H1 (cell line): ENCODE measurements around the gene SSBP3. TPM values are rescaled to one million over a fixed set of nuclear protein-coding genes. Genes with fewer than 3 reads are reported as not detected.

Experiments used
- CTCF ChIA-PET: fragments of 300-600 bp; sonication (Branson Sonifier 250); formaldehyde crosslinking; loops from one replicate; lab custom pipeline; 2021; ENCODE audit not compliant: partially characterized antibody; lab: Charles Lee
- POLR2A ChIA-PET: fragments of 300-600 bp; sonication (Branson Sonifier 250); formaldehyde crosslinking; loops from one replicate; lab custom pipeline; 2021; ENCODE audit warnings: inconsistent platforms; ENCODE audit not compliant: partially characterized antibody; lab: Charles Lee
- DNase-seq, 2 experiments: peaks; one replicate each; pipeline versions ENCODE4 v3.0.0 to v3.0.0-alpha.2; 2010 to 2022; ENCODE audit warnings: low spot score in 2 of 2, low read depth in 1 of 2, mixed read lengths in 1 of 2
- FAIRE-seq: peaks from 2 replicates; lab custom pipeline; 2011; peaks lifted over from hg19 to GRCh38; lab: Jason Lieb, UNC
- H2AFZ ChIP-seq: 2 replicates; pipeline ENCODE4 v1.8.1; 2012; ENCODE audit warnings: low read length, inconsistent platforms
- H2AK5ac ChIP-seq: 2 replicates; pipeline ENCODE4 v1.6.1; 2013; ENCODE audit warnings: low read depth, low read length
- H2BK120ac ChIP-seq: replicated peaks from 2 replicates; pipeline ENCODE3; 2013; ENCODE audit warnings: low read depth, low read length, inconsistent platforms
- H2BK12ac ChIP-seq: 2 replicates; pipeline ENCODE4 v1.6.1; 2013; ENCODE audit warnings: low read depth, low read length
- H2BK15ac ChIP-seq: 2 replicates; pipeline ENCODE4 v1.6.1; 2013; ENCODE audit warnings: low read length
- H2BK20ac ChIP-seq: 2 replicates; pipeline ENCODE4 v1.6.1; 2013; ENCODE audit warnings: low read length
- H2BK5ac ChIP-seq: 2 replicates; pipeline ENCODE4 v1.6.1; 2013; ENCODE audit warnings: low read depth, low read length
- H3K14ac ChIP-seq: 2 replicates; pipeline ENCODE4 v1.6.1; 2013; ENCODE audit warnings: inconsistent platforms; ENCODE audit not compliant: insufficient read length
- H3K18ac ChIP-seq: 2 replicates; pipeline ENCODE4 v1.6.1; 2013; ENCODE audit warnings: low read length; ENCODE audit errors: extremely low read depth
- H3K23ac ChIP-seq: 2 replicates; pipeline ENCODE4 v1.6.1; 2013; ENCODE audit warnings: inconsistent platforms; ENCODE audit not compliant: insufficient read length
- H3K23me2 ChIP-seq: 2 replicates; pipeline ENCODE4 v1.6.1; 2013; ENCODE audit warnings: low read depth, low read length
- H3K27ac ChIP-seq: 2 replicates; pipeline ENCODE4 v1.6.1; 2011; ENCODE audit warnings: low read depth, low read length, inconsistent platforms
- H3K27me3 ChIP-seq, 4 experiments: replicated peaks in 1 of 4; 1 replicate in 1 of 4; 2 replicates in 3 of 4; pipeline versions ENCODE4 v1.6.1 to v1.8.1; 2011 to 2013; ENCODE audit warnings: low read length in 3 of 4, mild to moderate bottlenecking in 3 of 4, inconsistent platforms in 2 of 4, mixed read lengths in 2 of 4, moderate library complexity in 1 of 4; ENCODE audit not compliant: control insufficient read depth in 3 of 4, insufficient read depth in 3 of 4; ENCODE audit errors: extremely low read depth in 1 of 4
- H3K36me3 ChIP-seq, 4 experiments: 2 replicates each; pipeline versions ENCODE4 v1.6.1 to v1.8.1; 2011 to 2013; ENCODE audit warnings: mild to moderate bottlenecking in 4 of 4, low read length in 3 of 4, moderate library complexity in 2 of 4, control low read depth in 1 of 4, inconsistent platforms in 1 of 4; ENCODE audit not compliant: insufficient read depth in 4 of 4, control insufficient read depth in 2 of 4
- H3K4ac ChIP-seq: replicated peaks from 2 replicates; pipeline ENCODE3; 2013; ENCODE audit warnings: low read length, low read depth, mixed read lengths, inconsistent platforms; ENCODE audit not compliant: insufficient read length
- H3K4me1 ChIP-seq, 4 experiments: replicated peaks in 1 of 4; 1 replicate in 1 of 4; 2 replicates in 3 of 4; pipeline versions ENCODE4 v1.6.1 to v1.8.1; 2011 to 2013; ENCODE audit warnings: low read length in 3 of 4, inconsistent platforms in 2 of 4, mixed read lengths in 1 of 4; ENCODE audit not compliant: insufficient read depth in 4 of 4, control insufficient read depth in 3 of 4
- H3K4me2 ChIP-seq, 2 experiments: 2 replicates each; pipeline versions ENCODE4 v1.6.1 to v1.8.1; 2011 to 2013; ENCODE audit warnings: low read depth in 2 of 2, low read length in 2 of 2, control low read depth in 1 of 2, inconsistent platforms in 1 of 2, mild to moderate bottlenecking in 1 of 2; ENCODE audit not compliant: insufficient read depth in 1 of 2
- H3K4me3 ChIP-seq, 4 experiments: fragments of 200-600, 300-600 bp in 1 of 4; sonication (generic), shearing (Covaris generic), sonication (Bioruptor Twin) in 1 of 4; 2 replicates each; pipeline versions ENCODE4 v1.5.1 to v1.8.1; 2011 to 2016; ENCODE audit warnings: low read length in 4 of 4, low read depth in 3 of 4, control low read depth in 2 of 4, inconsistent platforms in 2 of 4, mild to moderate bottlenecking in 2 of 4, mixed read lengths in 1 of 4, moderate library complexity in 1 of 4; ENCODE audit not compliant: insufficient read depth in 2 of 4; ENCODE audit errors: extremely low read depth in 1 of 4
- H3K56ac ChIP-seq: replicated peaks from 2 replicates; pipeline ENCODE3; 2013; ENCODE audit warnings: low read depth, mild to moderate bottlenecking, mixed read lengths, low read length, inconsistent platforms; ENCODE audit not compliant: insufficient read length
- H3K79me1 ChIP-seq: 2 replicates; pipeline ENCODE4 v1.6.1; 2013; ENCODE audit warnings: low read depth, low read length, control low read depth
- H3K79me2 ChIP-seq, 2 experiments: 2 replicates each; pipeline versions ENCODE4 v1.6.1 to v1.8.1; 2012 to 2013; ENCODE audit warnings: low read length in 2 of 2, mild to moderate bottlenecking in 2 of 2, inconsistent platforms in 1 of 2; ENCODE audit not compliant: insufficient read depth in 2 of 2, control insufficient read depth in 1 of 2
- H3K9ac ChIP-seq, 4 experiments: replicated peaks in 1 of 4; 1 replicate in 1 of 4; 2 replicates in 3 of 4; pipeline versions ENCODE4 v1.6.1 to v1.8.1; 2011 to 2013; ENCODE audit warnings: low read depth in 3 of 4, low read length in 3 of 4, control low read depth in 2 of 4, mild to moderate bottlenecking in 2 of 4, moderate library complexity in 2 of 4, inconsistent platforms in 1 of 4; ENCODE audit errors: extremely low read depth in 1 of 4
- H3K9me3 ChIP-seq, 2 experiments: 2 replicates each; pipeline versions ENCODE4 v1.6.1 to v1.8.1; 2012 to 2013; ENCODE audit warnings: mild to moderate bottlenecking in 2 of 2, moderate library complexity in 2 of 2, control low read depth in 1 of 2, inconsistent platforms in 1 of 2, low read depth in 1 of 2, low read length in 1 of 2, mixed read lengths in 1 of 2; ENCODE audit not compliant: insufficient read depth in 2 of 2
- H4K20me1 ChIP-seq, 2 experiments: replicated peaks in 1 of 2; 2 replicates each; pipeline versions ENCODE3 to v1.8.1; 2011 to 2013; ENCODE audit warnings: inconsistent platforms in 2 of 2, low read length in 2 of 2, mild to moderate bottlenecking in 1 of 2; ENCODE audit not compliant: insufficient read depth in 2 of 2, control insufficient read depth in 1 of 2
- H4K5ac ChIP-seq: 2 replicates; pipeline ENCODE4 v1.6.1; 2013; ENCODE audit warnings: low read length, low read depth, mixed read lengths, inconsistent platforms; ENCODE audit not compliant: insufficient read length
- H4K8ac ChIP-seq: 2 replicates; pipeline ENCODE4 v1.8.0; 2013; ENCODE audit warnings: mild to moderate bottlenecking, moderate library complexity, low read length, inconsistent platforms; ENCODE audit not compliant: insufficient read depth; ENCODE audit errors: extremely low read depth
- H4K91ac ChIP-seq: replicated peaks from 2 replicates; pipeline ENCODE3; 2013; ENCODE audit warnings: low read length, mixed read lengths, inconsistent platforms; ENCODE audit not compliant: insufficient read length
- EGR1 ChIP-seq: IDR thresholded peaks from 2 replicates; pipeline ENCODE4 v1.6.1; 2011; ENCODE audit warnings: low read depth, low read length, borderline replicate concordance
- EP300 ChIP-seq, 2 experiments: IDR thresholded peaks; 1 replicate in 1 of 2; 2 replicates in 1 of 2; pipeline ENCODE4 v1.6.1; 2011 to 2012; ENCODE audit warnings: low read depth in 2 of 2, low read length in 2 of 2, mild to moderate bottlenecking in 2 of 2, borderline replicate concordance in 1 of 2, inconsistent platforms in 1 of 2, moderate library complexity in 1 of 2
- GABPA ChIP-seq: IDR thresholded peaks from 2 replicates; pipeline ENCODE4 v1.6.1; 2011; ENCODE audit warnings: mild to moderate bottlenecking, low read length, moderate library complexity, borderline replicate concordance; ENCODE audit not compliant: insufficient read depth
- GTF2F1 ChIP-seq: IDR thresholded peaks from 2 replicates; pipeline ENCODE4 v1.6.1; 2012; ENCODE audit warnings: low read depth, low read length, improper control_type of control experiment, borderline replicate concordance
- HDAC2 ChIP-seq, 2 experiments: fragments of 300-600 bp in 1 of 2; sonication (generic) in 1 of 2; IDR thresholded peaks; 2 replicates each; pipeline ENCODE4 v1.6.1; 2011 to 2012; ENCODE audit warnings: low read depth in 2 of 2, low read length in 2 of 2, mild to moderate bottlenecking in 2 of 2, moderate library complexity in 2 of 2, borderline replicate concordance in 1 of 2, inconsistent platforms in 1 of 2
- PHF8 ChIP-seq: fragments of 200-600 bp; sonication (generic); conservative IDR thresholded peaks from 2 replicates; pipeline ENCODE4 v1.7.1; 2012; ENCODE audit warnings: low read depth, mild to moderate bottlenecking, inconsistent platforms, low read length, moderate library complexity
- POU5F1 ChIP-seq: IDR thresholded peaks from 2 replicates; pipeline ENCODE4 v1.6.1; 2011; ENCODE audit warnings: low read depth, mild to moderate bottlenecking, low read length, moderate library complexity
- RBBP5 ChIP-seq: IDR thresholded peaks from 2 replicates; pipeline ENCODE4 v1.7.1; 2012; ENCODE audit warnings: low read depth, mild to moderate bottlenecking, inconsistent platforms, low read length, moderate library complexity, borderline replicate concordance
- RNF2 ChIP-seq: fragments of 200-900, 300-1000 bp; sonication (generic); IDR thresholded peaks from 2 replicates; pipeline ENCODE4 v1.7.1; 2016; ENCODE audit warnings: borderline replicate concordance, low read depth, mild to moderate bottlenecking, antibody characterized with exemption, low read length; ENCODE audit not compliant: poor library complexity, severe bottlenecking; ENCODE audit errors: missing control alignments
- SIN3A ChIP-seq, 2 experiments: IDR thresholded peaks in 1 of 2; conservative IDR thresholded peaks in 1 of 2; 2 replicates each; pipeline ENCODE4 v1.6.1; 2011 to 2012; ENCODE audit warnings: low read length in 2 of 2, improper control_type of control experiment in 1 of 2, low read depth in 1 of 2, mild to moderate bottlenecking in 1 of 2
- TAF7 ChIP-seq: optimal IDR thresholded peaks from 2 replicates; pipeline ENCODE3; 2011; ENCODE audit warnings: low read depth, mild to moderate bottlenecking, inconsistent platforms, low read length, moderate library complexity, borderline replicate concordance
- WGBS, 2 experiments: shearing (Covaris generic) in 1 of 2; methylation state at CpG; one replicate each; pipeline versions ENCODE4 v1.1.6 to v1.1.7; 2013 to 2015; ENCODE audit warnings: low lambda C conversion rate in 2 of 2, mixed read lengths in 2 of 2, inconsistent platforms in 1 of 2, low coverage in 1 of 2, missing lambda C conversion rate in 1 of 2; ENCODE audit not compliant: insufficient replicate concordance in 2 of 2, insufficient coverage in 1 of 2, insufficient read length in 1 of 2; ENCODE audit errors: extremely low coverage in 1 of 2, missing lambda C conversion rate in 1 of 2; 5-methylcytosine and 5-hydroxymethylcytosine counted together
- polyA plus RNA-seq, 7 experiments: library from polyadenylated mRNA; depleted of rRNA in 3 of 7; stranded (reverse) in 5 of 7; unstranded in 2 of 7; fragments of >200 nt in 5 of 7; fragments of 200-250 nt in 2 of 7; gene quantifications; 1 replicate in 5 of 7; 2 replicates in 1 of 7; 4 replicates in 1 of 7; pipeline versions ENCODE4 v1.2.1 to v1.2.3, GENCODE V29; 2011 to 2013; ENCODE audit warnings: missing spikeins in 2 of 7, mixed read lengths in 2 of 7
- total RNA-seq: library from RNA; stranded (reverse); fragmentation: NEBNext Ultra II Directional; extraction: Animal tissue kit (Norgen Biotek cat#: 25700); gene quantifications from 2 replicates; pipeline ENCODE4 v1.2.1, GENCODE V29; 2021

The SSBP3 gene
- total and polyA plus RNA-seq, 2 of the 8 experiments (the other 6 are each of a cell fraction or from before 2014, with no cell fraction given) = 99.7 to 133 TPM

DNA sequence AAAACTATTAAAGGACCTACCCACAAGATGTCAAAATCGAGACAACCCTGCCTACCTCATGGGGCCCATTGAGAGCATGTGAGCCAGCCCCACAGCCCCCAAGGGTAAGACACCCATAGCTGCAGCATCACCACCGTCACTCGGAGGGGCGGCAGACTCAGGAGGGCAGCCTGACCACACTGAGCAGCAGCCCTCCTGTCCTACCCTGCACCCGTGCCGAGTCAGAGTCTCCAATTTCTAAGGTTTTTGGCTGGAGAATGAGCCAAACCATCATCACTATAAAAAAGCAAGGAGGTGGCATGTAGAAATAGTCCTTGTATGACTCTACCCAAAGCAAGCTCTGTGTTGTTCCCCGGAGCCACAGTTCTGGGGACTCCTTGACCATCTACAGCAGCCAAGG, 94.7 kb downstream of the SSBP3 start:
- no peak overlapping the region for H3K23ac ChIP-seq
- no peaks in the 10 kb centered on the region for H3K27me3 ChIP-seq
- no peak overlapping the region for H2BK120ac ChIP-seq
- H4K20me1 ChIP-seq = peaks cover 0 to 13% of the 10 kb centered on the region in 2 experiments
- no peaks in the 10 kb centered on the region for H3K36me3 ChIP-seq
- peak overlapping the region; percentile 36 to 71; a peak in 3 of 4 replicates for H3K4me2 ChIP-seq
- DNase-seq = no peak
- ChIA-PET CTCF (interaction anchor here (0.5 to 7.4 kb wide), 38 partner anchors 11 to 1899 kb away, joined by 3 to 69 read pairs (median 4); partner anchors contain the start of genes CYB5RL and MRPL37), POLR2A (interaction anchor here (0.8 to 4.6 kb wide), 10 partner anchors 10 to 176 kb away, joined by 3 to 33 read pairs (median 3); partner anchors contain the start of gene SSBP3)
- H3K56ac ChIP-seq = no peak overlapping the region
- no peak for FAIRE-seq
- H2BK20ac ChIP-seq = no peak overlapping the region
- WGBS, 2 experiments = 84% methylated on average over 7 of the region's 7 CpGs; no CpG with 5 or more reads in 1 of the 2 experiments
- H3K9me3 ChIP-seq = no peaks in the 10 kb centered on the region
- H2BK12ac ChIP-seq = peak overlapping the region; percentile 93
- H3K4me1 ChIP-seq = peaks cover 32 to 47% (median 36%) of the 10 kb centered on the region in 4 experiments
- peak overlapping the region; percentile 31; the same call in 1 of the 2 replicates for H2AK5ac ChIP-seq
- H3K9ac ChIP-seq = no peak overlapping the region
- peak overlapping the region; percentile 65; the same call in 1 of the 2 replicates for H3K18ac ChIP-seq
- no peak overlapping the region for H4K8ac ChIP-seq
- H2BK15ac ChIP-seq = peak overlapping the region; percentile 96; the same call in 1 of the 2 replicates
- H4K5ac ChIP-seq = no peak overlapping the region
- H3K79me2 ChIP-seq = peaks cover 20 to 64% of the 10 kb centered on the region in 2 experiments
- no peak overlapping the region for H2AFZ ChIP-seq
- no peaks in the 10 kb centered on the region for H3K23me2 ChIP-seq
- H3K4me3 ChIP-seq = no peak overlapping the region
- H3K79me1 ChIP-seq = peaks cover 23% of the 10 kb centered on the region
- H2BK5ac ChIP-seq = peak overlapping the region; percentile 90
- H3K27ac ChIP-seq = peak overlapping the region; percentile 18; the same call in 1 of the 2 replicates
- H3K4ac ChIP-seq = no peak overlapping the region
- H4K91ac ChIP-seq = peak overlapping the region; percentile 90
- no peak overlapping the region for H3K14ac ChIP-seq
- TF ChIP-seq PHF8 (no peak), EP300 (IDR thresholded peaks at IDR 0.05; ENCODE audit: borderline replicate concordance in 1 of 2, low read depth in 2 of 2, low read length in 2 of 2) (no peak), GTF2F1 (no peak), GABPA (no peak), EGR1 (no peak), HDAC2 (IDR thresholded peaks at IDR 0.05; ENCODE audit: borderline replicate concordance in 1 of 2, low read depth in 2 of 2, low read length in 2 of 2) (no peak), RBBP5 (no peak), POU5F1 (no peak), RNF2 (no peak), TAF7 (no peak), SIN3A (conservative IDR thresholded peaks at IDR 0.05 in 1 of 2, IDR thresholded peaks at IDR 0.05 in 1 of 2; ENCODE audit: low read depth in 1 of 2, low read length in 2 of 2) (no peak)
